ENCODE measurements around the gene APBB1IP. TPM values are rescaled to one million over a fixed set of nuclear protein-coding genes. Genes with fewer than 3 reads are reported as not detected.

Gene APBB1IP
- total RNA-seq, 1 donor from 2014 or later, result 43.6 TPM

GRCh38 chr10:26525586-26525985, 87.4 kb downstream of the APBB1IP start:
- intact Hi-C loops (cut with micrococcal nuclease), result no loop called here
- Mint-ChIP-seq H3K4me1 (ENCODE audit: low read depth) (peaks cover 18% of the 10 kb centered on the region), H3K4me3 (no peak overlapping the region), H3K9me3 (no peaks in the 10 kb centered on the region), H3K36me3 (ENCODE audit: low read depth) (peaks cover 39% of the 10 kb centered on the region), H3K27ac (peak overlapping the region; percentile 58), H3K27me3 (ENCODE audit: insufficient read depth) (no peaks in the 10 kb centered on the region)
- no peak for DNase-seq (ENCODE audit: low spot score)

- no peak overlapping the region for H3K4me3 Mint-ChIP-seq
- H3K9me3 Mint-ChIP-seq, result no peaks in the 10 kb centered on the region
- H3K36me3 Mint-ChIP-seq (ENCODE audit: low read depth), result peaks cover 40% of the 10 kb centered on the region
- peaks cover 18% of the 10 kb centered on the region for H3K4me1 Mint-ChIP-seq (ENCODE audit: low read depth)
- intact Hi-C loops (cut with micrococcal nuclease), result no loop called here
- H3K27ac Mint-ChIP-seq, result no peak overlapping the region
- no peaks in the 10 kb centered on the region for H3K27me3 Mint-ChIP-seq (ENCODE audit: insufficient read depth)
- no peak for DNase-seq (ENCODE audit: low spot score)
These were observed 88.9 kb downstream of the APBB1IP start for GRCh38 chr10:26527018-26527417.

GRCh38 chr10:26528048-26528447, 89.9 kb downstream of the APBB1IP start:
- peaks cover 37% of the 10 kb centered on the region for H3K36me3 Mint-ChIP-seq (ENCODE audit: low read depth)
- H3K9me3 Mint-ChIP-seq, result no peaks in the 10 kb centered on the region
- peaks cover 18% of the 10 kb centered on the region for H3K4me1 Mint-ChIP-seq (ENCODE audit: low read depth)
- H3K27ac Mint-ChIP-seq, result peak overlapping the region; percentile 4
- H3K27me3 Mint-ChIP-seq (ENCODE audit: insufficient read depth), result no peaks in the 10 kb centered on the region
- DNase-seq (ENCODE audit: low spot score), result no peak
- intact Hi-C loops (cut with micrococcal nuclease), result no loop called here
- no peak overlapping the region for H3K4me3 Mint-ChIP-seq

GRCh38 chr10:26528715-26529393, 90.7 kb downstream of the APBB1IP start:
- no peaks in the 10 kb centered on the region for H3K27me3 Mint-ChIP-seq (ENCODE audit: insufficient read depth)
- no peaks in the 10 kb centered on the region for H3K9me3 Mint-ChIP-seq
- peaks cover 42% of the 10 kb centered on the region for H3K36me3 Mint-ChIP-seq (ENCODE audit: low read depth)
- H3K4me3 Mint-ChIP-seq, result no peak overlapping the region
- intact Hi-C loops (cut with micrococcal nuclease), result no loop called here
- DNase-seq (ENCODE audit: low spot score), result no peak
- peaks cover 17% of the 10 kb centered on the region for H3K4me1 Mint-ChIP-seq (ENCODE audit: low read depth)
- peak overlapping the region; percentile 34 for H3K27ac Mint-ChIP-seq

GRCh38 chr10:26534384-26534783, 96.2 kb downstream of the APBB1IP start:
- Mint-ChIP-seq H3K4me3 (no peak overlapping the region), H3K27ac (no peak overlapping the region), H3K4me1 (ENCODE audit: low read depth) (no peaks in the 10 kb centered on the region), H3K36me3 (ENCODE audit: low read depth) (peaks cover 27% of the 10 kb centered on the region), H3K27me3 (ENCODE audit: insufficient read depth) (no peaks in the 10 kb centered on the region), H3K9me3 (no peaks in the 10 kb centered on the region)
- DNase-seq (ENCODE audit: low spot score), result no peak
- intact Hi-C loops (cut with micrococcal nuclease), result no loop called here

- intact Hi-C loops (cut with micrococcal nuclease), result loop anchor here (5.0 kb wide), 1 partner anchor 108 kb away; no protein-coding TSS in a partner anchor
- Mint-ChIP-seq H3K27me3 (ENCODE audit: insufficient read depth) (no peaks in the 10 kb centered on the region), H3K4me1 (ENCODE audit: low read depth) (peaks cover 23% of the 10 kb centered on the region), H3K4me3 (no peak overlapping the region), H3K36me3 (ENCODE audit: low read depth) (peaks cover 35% of the 10 kb centered on the region), H3K9me3 (no peaks in the 10 kb centered on the region), H3K27ac (peak overlapping the region; percentile 40)
- no peak for DNase-seq (ENCODE audit: low spot score)
These were observed 102.5 kb downstream of the APBB1IP start for GRCh38 chr10:26540601-26541000.

- H3K27me3 Mint-ChIP-seq (ENCODE audit: insufficient read depth), result no peaks in the 10 kb centered on the region
- H3K36me3 Mint-ChIP-seq (ENCODE audit: low read depth), result peaks cover 35% of the 10 kb centered on the region
- no peak overlapping the region for H3K4me3 Mint-ChIP-seq
- peaks cover 23% of the 10 kb centered on the region for H3K4me1 Mint-ChIP-seq (ENCODE audit: low read depth)
- peaks cover 4% of the 10 kb centered on the region for H3K9me3 Mint-ChIP-seq
- H3K27ac Mint-ChIP-seq, result peak overlapping the region; percentile 31
- DNase-seq (ENCODE audit: low spot score), result no peak
- intact Hi-C loops (cut with micrococcal nuclease), result loop anchor here (5.0 kb wide), 1 partner anchor 111 kb away; no protein-coding TSS in a partner anchor
These were observed 105.6 kb downstream of the APBB1IP start for GRCh38 chr10:26543567-26544306.

GRCh38 chr10:26544932-26545331, 106.8 kb downstream of the APBB1IP start:
- DNase-seq (ENCODE audit: low spot score), result no peak
- H3K27ac Mint-ChIP-seq, result no peak overlapping the region
- intact Hi-C loops (cut with micrococcal nuclease), result loop anchor here (5.0 kb wide), 1 partner anchor 113 kb away; no protein-coding TSS in a partner anchor
- peaks cover 23% of the 10 kb centered on the region for H3K4me1 Mint-ChIP-seq (ENCODE audit: low read depth)
- H3K4me3 Mint-ChIP-seq, result no peak overlapping the region
- peaks cover 47% of the 10 kb centered on the region for H3K36me3 Mint-ChIP-seq (ENCODE audit: low read depth)
- H3K9me3 Mint-ChIP-seq, result peaks cover 14% of the 10 kb centered on the region
- H3K27me3 Mint-ChIP-seq (ENCODE audit: insufficient read depth), result no peaks in the 10 kb centered on the region

GRCh38 chr10:26550774-26551526, 112.8 kb downstream of the APBB1IP start:
- Mint-ChIP-seq H3K4me3 (no peak overlapping the region), H3K4me1 (ENCODE audit: low read depth) (no peaks in the 10 kb centered on the region), H3K36me3 (ENCODE audit: low read depth) (peaks cover 53% of the 10 kb centered on the region), H3K27ac (no peak overlapping the region), H3K9me3 (peaks cover 24% of the 10 kb centered on the region), H3K27me3 (ENCODE audit: insufficient read depth) (no peaks in the 10 kb centered on the region)
- intact Hi-C loops (cut with micrococcal nuclease), result no loop called here
- no peak for DNase-seq (ENCODE audit: low spot score)

- Mint-ChIP-seq H3K27me3 (ENCODE audit: insufficient read depth) (no peaks in the 10 kb centered on the region), H3K27ac (no peak overlapping the region), H3K4me1 (ENCODE audit: low read depth) (peaks cover 8% of the 10 kb centered on the region), H3K4me3 (no peak overlapping the region), H3K9me3 (peaks cover 16% of the 10 kb centered on the region), H3K36me3 (ENCODE audit: low read depth) (peaks cover 43% of the 10 kb centered on the region)
- no peak for DNase-seq (ENCODE audit: low spot score)
- intact Hi-C loops (cut with micrococcal nuclease), result no loop called here
These were observed 116.1 kb downstream of the APBB1IP start for GRCh38 chr10:26554246-26554645.

GRCh38 chr10:26555719-26556368, 117.7 kb downstream of the APBB1IP start:
- H3K9me3 Mint-ChIP-seq, result peaks cover under 1% of the 10 kb centered on the region
- no peak overlapping the region for H3K4me3 Mint-ChIP-seq
- no peaks in the 10 kb centered on the region for H3K27me3 Mint-ChIP-seq (ENCODE audit: insufficient read depth)
- no peak for DNase-seq (ENCODE audit: low spot score)
- H3K36me3 Mint-ChIP-seq (ENCODE audit: low read depth), result peaks cover 40% of the 10 kb centered on the region
- H3K4me1 Mint-ChIP-seq (ENCODE audit: low read depth), result peaks cover 8% of the 10 kb centered on the region
- H3K27ac Mint-ChIP-seq, result no peak overlapping the region
- intact Hi-C loops (cut with micrococcal nuclease), result loop anchor here (2.0 to 5.0 kb wide), 2 partner anchors 109 to 681 kb away; no protein-coding TSS in a partner anchor
